SJCRH30 (cell line): ENCODE data around the gene CELSR2. TPM values are rescaled to one million over a fixed set of nuclear protein-coding genes. Genes with fewer than 3 reads are reported as not detected.

Experiments
- DNase-seq, 2 experiments: peaks; one replicate each; pipeline ENCODE4 v3.0.0-alpha.2; 2015 to 2020
- H3K27ac ChIP-seq: fragments of 250-450 bp; sonication (Bioruptor Pico); 2 replicates; pipeline ENCODE4 v1.5.1; 2020; ENCODE audit warnings: mild to moderate bottlenecking, moderate library complexity
- H3K27me3 ChIP-seq: fragments of 250-450 bp; sonication (Bioruptor Pico); 2 replicates; pipeline ENCODE4 v1.5.1; 2020; ENCODE audit warnings: mild to moderate bottlenecking, moderate library complexity
- H3K36me3 ChIP-seq: fragments of 250-450 bp; sonication (Bioruptor Pico); 2 replicates; pipeline ENCODE4 v1.5.1; 2020; ENCODE audit warnings: mild to moderate bottlenecking, moderate library complexity
- H3K4me1 ChIP-seq: fragments of 250-450 bp; sonication (Bioruptor Pico); 2 replicates; pipeline ENCODE4 v1.5.1; 2020; ENCODE audit warnings: mild to moderate bottlenecking, moderate library complexity
- H3K4me3 ChIP-seq: fragments of 250-450 bp; sonication (Bioruptor Pico); 2 replicates; pipeline ENCODE4 v1.5.1; 2020; ENCODE audit warnings: mild to moderate bottlenecking, moderate library complexity
- H3K9me3 ChIP-seq: fragments of 250-450 bp; sonication (Bioruptor Pico); replicated peaks from 2 replicates; pipeline ENCODE4 v1.5.1; 2020; ENCODE audit warnings: mild to moderate bottlenecking, moderate library complexity
- total RNA-seq: library from RNA; depleted of rRNA; stranded (reverse); fragments of >200 nt; shearing (Covaris generic); gene quantifications from 2 replicates; pipeline ENCODE4 v1.2.3, GENCODE V29; 2014

Gene CELSR2
- total RNA-seq, 1 experiment from 2014 or later: 4.0 TPM

GRCh38 chr1:109262231-109263055 lies 13.1 kb downstream of the CELSR2 start:
- Histone ChIP-seq H3K4me1 (no peaks in the 10 kb centered on the region), H3K4me3 (no peak overlapping the region), H3K9me3 (no peaks in the 10 kb centered on the region), H3K36me3 (no peaks in the 10 kb centered on the region), H3K27ac (no peak overlapping the region), H3K27me3 (no peaks in the 10 kb centered on the region)
- no peak for DNase-seq

DNA sequence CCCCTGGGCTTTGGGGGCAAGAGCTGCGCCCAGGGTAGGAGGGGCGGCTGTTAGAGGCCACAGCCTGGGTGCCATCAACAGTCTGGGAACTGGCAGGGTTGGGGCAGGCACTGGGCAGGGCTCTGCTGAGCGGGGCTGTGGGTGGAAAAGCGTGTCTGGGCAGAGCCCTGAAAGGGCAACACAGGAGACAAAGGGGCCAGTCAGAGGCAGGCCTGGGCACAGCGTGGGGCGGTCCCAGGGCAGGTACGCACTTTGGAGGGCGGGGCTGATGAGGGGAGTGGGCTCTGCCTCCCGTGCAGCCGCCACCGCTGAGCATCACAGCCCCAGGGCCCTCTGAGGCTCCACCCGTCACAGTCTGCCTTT lies 13.9 kb downstream of the CELSR2 start:
- no peaks in the 10 kb centered on the region for H3K9me3 ChIP-seq
- no peak for DNase-seq
- no peak overlapping the region for H3K27ac ChIP-seq
- H3K4me1 ChIP-seq: no peaks in the 10 kb centered on the region
- no peak overlapping the region for H3K4me3 ChIP-seq
- no peaks in the 10 kb centered on the region for H3K27me3 ChIP-seq
- H3K36me3 ChIP-seq: no peaks in the 10 kb centered on the region

DNA sequence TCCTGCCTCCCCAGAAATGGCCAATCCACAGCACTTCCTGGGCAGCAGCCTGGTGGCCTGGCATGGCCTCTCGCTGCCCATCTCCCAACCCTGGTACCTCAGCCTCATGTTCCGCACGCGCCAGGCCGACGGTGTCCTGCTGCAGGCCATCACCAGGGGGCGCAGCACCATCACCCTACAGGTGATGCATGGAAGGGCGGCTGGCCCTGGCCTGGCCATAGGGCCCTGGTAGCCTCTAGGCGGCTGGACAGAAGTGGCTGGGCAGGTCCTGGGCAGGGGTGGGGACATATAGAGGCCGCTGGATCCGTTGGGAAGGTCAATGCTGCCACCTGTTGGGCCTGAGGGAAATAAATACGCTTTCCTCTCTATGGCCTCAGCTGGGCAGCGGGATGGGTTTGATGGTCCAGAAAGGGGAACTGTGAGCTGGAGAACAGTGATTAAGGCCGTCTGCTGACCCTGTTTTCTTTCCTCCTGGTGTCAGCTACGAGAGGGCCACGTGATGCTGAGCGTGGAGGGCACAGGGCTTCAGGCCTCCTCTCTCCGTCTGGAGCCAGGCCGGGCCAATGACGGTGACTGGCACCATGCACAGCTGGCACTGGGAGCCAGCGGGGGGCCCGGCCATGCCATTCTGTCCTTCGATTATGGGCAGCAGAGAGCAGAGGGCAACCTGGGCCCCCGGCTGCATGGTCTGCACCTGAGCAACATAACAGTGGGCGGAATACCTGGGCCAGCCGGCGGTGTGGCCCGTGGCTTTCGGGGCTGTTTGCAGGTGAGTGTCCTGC lies 14.4 kb downstream of the CELSR2 start:
- no peaks in the 10 kb centered on the region for H3K27me3 ChIP-seq
- H3K4me1 ChIP-seq: no peaks in the 10 kb centered on the region
- peak; percentile 83 to 86 for DNase-seq
- no peaks in the 10 kb centered on the region for H3K36me3 ChIP-seq
- no peaks in the 10 kb centered on the region for H3K9me3 ChIP-seq
- H3K4me3 ChIP-seq: no peak overlapping the region
- no peak overlapping the region for H3K27ac ChIP-seq

GRCh38 chr1:109264379-109264755 lies 15.0 kb downstream of the CELSR2 start:
- Histone ChIP-seq H3K36me3 (no peaks in the 10 kb centered on the region), H3K4me1 (peaks cover under 1% of the 10 kb centered on the region; the same call in 1 of the 2 replicates), H3K4me3 (no peak overlapping the region), H3K9me3 (no peaks in the 10 kb centered on the region), H3K27ac (no peak overlapping the region), H3K27me3 (no peaks in the 10 kb centered on the region)
- DNase-seq: no peak

- Histone ChIP-seq H3K27me3 (no peaks in the 10 kb centered on the region), H3K36me3 (no peaks in the 10 kb centered on the region), H3K27ac (no peak overlapping the region), H3K9me3 (no peaks in the 10 kb centered on the region), H3K4me1 (peaks cover 7% of the 10 kb centered on the region), H3K4me3 (no peak overlapping the region)
- no peak for DNase-seq
Observed at GRCh38 chr1:109265016-109265415, 15.7 kb downstream of the CELSR2 start.

- H3K9me3 ChIP-seq: no peaks in the 10 kb centered on the region
- H3K4me3 ChIP-seq: no peak overlapping the region
- peaks cover 8% of the 10 kb centered on the region for H3K4me1 ChIP-seq
- H3K27me3 ChIP-seq: no peaks in the 10 kb centered on the region
- DNase-seq: no peak
- H3K27ac ChIP-seq: no peak overlapping the region
- no peaks in the 10 kb centered on the region for H3K36me3 ChIP-seq
Observed at GRCh38 chr1:109265741-109266330, 16.5 kb downstream of the CELSR2 start.

GRCh38 chr1:109266965-109267364 lies 17.6 kb downstream of the CELSR2 start:
- Histone ChIP-seq H3K4me1 (peaks cover 10% of the 10 kb centered on the region), H3K27me3 (no peaks in the 10 kb centered on the region), H3K9me3 (no peaks in the 10 kb centered on the region), H3K36me3 (no peaks in the 10 kb centered on the region), H3K4me3 (no peak overlapping the region), H3K27ac (no peak overlapping the region)
- DNase-seq: no peak

- Histone ChIP-seq H3K36me3 (no peaks in the 10 kb centered on the region), H3K4me1 (peaks cover 19% of the 10 kb centered on the region), H3K4me3 (no peak overlapping the region), H3K27me3 (no peaks in the 10 kb centered on the region), H3K27ac (no peak overlapping the region), H3K9me3 (no peaks in the 10 kb centered on the region)
- DNase-seq: no peak
Observed at GRCh38 chr1:109267743-109268300, 18.5 kb downstream of the CELSR2 start.

DNA sequence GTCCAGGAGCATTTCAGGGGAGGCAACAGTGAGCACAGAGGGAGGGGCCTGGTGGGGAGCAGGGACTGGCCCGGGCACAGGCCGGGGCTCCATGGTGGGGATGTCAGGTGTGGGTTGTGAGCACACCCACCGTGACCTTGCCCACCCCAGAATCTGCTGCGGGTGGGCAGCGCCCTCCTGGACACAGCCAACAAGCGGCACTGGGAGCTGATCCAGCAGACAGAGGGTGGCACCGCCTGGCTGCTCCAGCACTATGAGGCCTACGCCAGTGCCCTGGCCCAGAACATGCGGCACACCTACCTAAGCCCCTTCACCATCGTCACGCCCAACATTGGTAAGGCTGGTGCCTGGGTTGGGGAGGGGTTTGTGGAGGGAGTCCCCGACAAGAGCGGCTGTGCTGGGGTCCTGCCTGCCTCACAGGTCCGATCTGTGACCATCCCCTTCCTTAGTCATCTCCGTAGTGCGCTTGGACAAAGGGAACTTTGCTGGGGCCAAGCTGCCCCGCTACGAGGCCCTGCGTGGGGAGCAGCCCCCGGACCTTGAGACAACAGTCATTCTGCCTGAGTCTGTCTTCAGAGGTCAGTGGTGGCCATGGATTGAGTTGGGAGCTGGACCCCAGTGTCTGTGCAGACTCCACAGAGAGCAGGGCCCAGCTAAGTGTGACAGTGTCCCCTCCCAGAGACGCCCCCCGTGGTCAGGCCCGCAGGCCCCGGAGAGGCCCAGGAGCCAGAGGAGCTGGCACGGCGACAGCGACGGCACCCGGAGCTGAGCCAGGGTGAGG lies 19.3 kb downstream of the CELSR2 start:
- H3K9me3 ChIP-seq: no peaks in the 10 kb centered on the region
- DNase-seq: no peak
- H3K4me3 ChIP-seq: no peak overlapping the region
- H3K4me1 ChIP-seq: peaks cover 23% of the 10 kb centered on the region
- H3K36me3 ChIP-seq: no peaks in the 10 kb centered on the region
- no peak overlapping the region for H3K27ac ChIP-seq
- no peaks in the 10 kb centered on the region for H3K27me3 ChIP-seq

- Histone ChIP-seq H3K4me1 (peaks cover 31% of the 10 kb centered on the region), H3K9me3 (no peaks in the 10 kb centered on the region), H3K4me3 (no peak overlapping the region), H3K27me3 (no peaks in the 10 kb centered on the region), H3K27ac (no peak overlapping the region), H3K36me3 (no peaks in the 10 kb centered on the region)
- peak; percentile 51 to 63 for DNase-seq
Observed at GRCh38 chr1:109269212-109269980, 20.1 kb downstream of the CELSR2 start.

GRCh38 chr1:109269981-109270622 lies 20.8 kb downstream of the CELSR2 start:
- peak in 1 of 2 experiments; percentile 26 for DNase-seq

DNA sequence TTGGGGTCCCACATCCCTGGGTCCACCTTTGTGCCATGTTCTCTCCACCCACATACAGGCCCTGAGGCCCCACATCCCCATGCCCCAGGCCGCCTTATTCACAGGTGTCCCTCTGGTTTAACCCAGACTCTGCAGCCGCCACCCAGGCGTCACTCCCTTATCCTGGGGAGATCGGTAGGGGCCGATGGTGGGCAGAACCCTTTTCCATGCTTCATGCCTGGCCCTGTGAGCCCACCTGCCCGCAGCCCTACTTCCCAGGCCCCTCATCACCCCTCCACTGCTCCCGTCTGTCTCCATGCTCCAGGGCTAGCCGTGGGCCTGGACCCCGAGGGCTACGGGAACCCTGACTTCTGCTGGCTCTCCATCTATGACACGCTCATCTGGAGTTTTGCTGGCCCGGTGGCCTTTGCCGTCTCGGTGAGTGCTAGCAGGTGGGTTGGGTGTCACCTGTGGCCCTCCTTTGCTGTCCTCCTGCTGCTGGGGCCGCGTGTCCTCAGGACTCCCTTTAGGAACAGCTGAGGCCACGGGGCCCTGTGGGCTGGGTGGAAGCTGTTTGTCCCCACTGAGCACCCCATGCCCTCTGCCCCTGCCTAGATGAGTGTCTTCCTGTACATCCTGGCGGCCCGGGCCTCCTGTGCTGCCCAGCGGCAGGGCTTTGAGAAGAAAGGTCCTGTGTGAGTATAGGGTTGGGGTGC lies 21.4 kb downstream of the CELSR2 start:
- no peak for DNase-seq
- no peaks in the 10 kb centered on the region for H3K36me3 ChIP-seq
- no peaks in the 10 kb centered on the region for H3K27me3 ChIP-seq
- H3K4me1 ChIP-seq: peaks cover 43% of the 10 kb centered on the region
- H3K9me3 ChIP-seq: no peaks in the 10 kb centered on the region
- H3K4me3 ChIP-seq: no peak overlapping the region
- H3K27ac ChIP-seq: no peak overlapping the region

More at GRCh38 chr1:109269981-109270622, 20.8 kb downstream of the CELSR2 start:
- Histone ChIP-seq H3K9me3 (no peaks in the 10 kb centered on the region), H3K27ac (no peak overlapping the region), H3K4me1 (peaks cover 36% of the 10 kb centered on the region), H3K4me3 (no peak overlapping the region), H3K27me3 (no peaks in the 10 kb centered on the region), H3K36me3 (no peaks in the 10 kb centered on the region)

DNA sequence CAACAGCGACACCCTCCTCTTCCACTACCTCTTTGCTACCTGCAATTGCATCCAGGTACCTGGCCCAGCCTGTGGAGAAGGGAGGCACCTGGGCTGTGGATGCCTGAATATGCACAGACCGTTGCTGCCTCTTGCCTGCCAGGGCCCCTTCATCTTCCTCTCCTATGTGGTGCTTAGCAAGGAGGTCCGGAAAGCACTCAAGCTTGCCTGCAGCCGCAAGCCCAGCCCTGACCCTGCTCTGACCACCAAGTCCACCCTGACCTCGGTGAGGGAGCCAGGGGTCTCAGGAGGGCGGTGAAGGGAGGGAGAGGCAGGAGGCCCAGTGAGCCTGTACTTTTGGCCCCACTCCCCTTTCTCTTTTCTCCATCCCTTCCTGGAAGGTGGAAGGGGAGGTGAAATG lies 22.1 kb downstream of the CELSR2 start:
- Histone ChIP-seq H3K27ac (no peak overlapping the region), H3K9me3 (no peaks in the 10 kb centered on the region), H3K4me3 (no peak overlapping the region), H3K27me3 (no peaks in the 10 kb centered on the region), H3K36me3 (no peaks in the 10 kb centered on the region), H3K4me1 (peaks cover 50% of the 10 kb centered on the region)
- no peak for DNase-seq
